GM23338 (cell line): ENCODE results near the gene TRPM3.

Source experiments
- CTCF ChIP-seq, 2 experiments: fragments of 200-600 bp in 1 of 2; sonication (generic) in 1 of 2; conservative IDR thresholded peaks; 2 replicates each; pipeline versions ENCODE4 v1.5.1 to v1.6.1; 2016 to 2017; ENCODE audit warnings: antibody characterized with exemption in 2 of 2, low read depth in 2 of 2, mild to moderate bottlenecking in 2 of 2, moderate library complexity in 1 of 2
- ETS1 ChIP-seq: IDR thresholded peaks from 2 replicates; pipeline ENCODE4 v1.6.1; 2016; ENCODE audit warnings: antibody characterized with exemption

GRCh38 chr9:70677055-70677735 is 444.2 kb downstream of the TRPM3 start:
- TF ChIP-seq ETS1 = no peak
- no peak for TF ChIP-seq CTCF (conservative IDR thresholded peaks at IDR 0.05; ENCODE audit: low read depth in 2 of 2)
